Measurements from ENCODE around the gene KHDRBS2. TPM values are rescaled to one million over a fixed set of nuclear protein-coding genes. Genes with fewer than 3 reads are reported as not detected.

The KHDRBS2 gene
- total and polyA plus RNA-seq, 2 donors (not counting 1 experiment from before 2014, with no cell fraction given) = 8.9 to 9.4 TPM

DNA sequence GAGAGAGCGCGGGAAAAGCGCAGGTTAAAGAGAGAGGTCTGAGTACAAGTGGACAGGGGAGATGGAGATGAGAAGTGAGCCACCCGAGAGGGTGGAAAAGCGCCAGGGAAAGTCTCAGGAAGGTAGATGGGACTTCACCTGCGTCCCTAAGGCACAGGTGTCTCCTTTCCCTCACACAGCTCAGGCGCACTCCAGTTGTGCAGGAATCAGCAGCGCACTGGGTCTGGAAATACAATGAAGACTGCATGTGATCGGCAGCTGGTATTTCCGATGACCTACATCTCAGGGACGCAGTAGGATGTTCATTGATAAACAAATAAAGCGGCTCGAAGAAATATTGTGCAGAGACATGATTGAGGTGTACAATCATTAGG is 432 bp upstream of the KHDRBS2 start:
- peak overlapping the region; percentile 93 for H3K27ac Mint-ChIP-seq
- CTCF ChIA-PET = interaction anchor here (1.0 to 2.3 kb wide), 3 partner anchors 9 to 477 kb away, joined by 3 to 8 read pairs (median 5); no protein-coding TSS in a partner anchor

DNA sequence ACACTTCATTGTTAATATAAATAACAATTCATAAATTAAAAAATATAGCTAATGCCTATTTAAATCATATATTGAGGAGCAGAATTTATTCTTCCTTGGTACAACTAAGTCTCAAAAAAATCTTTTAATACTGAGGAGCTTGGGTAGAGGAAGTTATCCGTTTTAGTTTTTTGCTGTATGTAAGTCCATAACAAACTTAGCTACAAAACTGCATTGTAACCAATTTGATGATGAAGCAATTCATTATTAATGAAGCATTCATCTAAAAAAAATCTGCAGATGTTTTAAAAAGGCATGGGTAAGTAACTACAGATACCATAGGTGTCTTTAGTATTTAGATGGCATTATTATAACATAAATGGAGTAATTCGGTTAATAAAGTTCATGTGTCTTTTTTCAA is 1.3 kb downstream of the KHDRBS2 start:
- H3K4me3 ChIP-seq (ENCODE audit: control extremely low read depth in 1 of 5, extremely low read depth in 1 of 5, insufficient read depth in 1 of 5, low read depth in 2 of 5, low read length in 4 of 5) = peak overlapping the region; percentile 82 to 93 (median 87)
- H3K27ac ChIP-seq (ENCODE audit: low read length in 2 of 2) = no peak overlapping the region
- WGBS (ENCODE audit: insufficient coverage) = no CpG with 5 or more reads among the region's 2 CpGs
- H3K27me3 ChIP-seq (replicated peaks in 1 of 4; ENCODE audit: control extremely low read depth in 1 of 4, control insufficient read depth in 3 of 4, insufficient read depth in 4 of 4, low read length in 3 of 4) = no peaks in the 10 kb centered on the region
- H3K27ac Mint-ChIP-seq = no peak overlapping the region
- no peaks in the 10 kb centered on the region for H3K9me3 ChIP-seq (ENCODE audit: control extremely low read depth in 1 of 3, control insufficient read depth in 2 of 3, insufficient read depth in 1 of 3, low read length in 2 of 3)
- TF ChIP-seq EZH2 (IDR thresholded peaks at IDR 0.05; ENCODE audit: borderline replicate concordance, insufficient read depth, low read depth, low read length, poor library complexity, severe bottlenecking) = no peak
- TF ChIP-seq, protein P1, sequence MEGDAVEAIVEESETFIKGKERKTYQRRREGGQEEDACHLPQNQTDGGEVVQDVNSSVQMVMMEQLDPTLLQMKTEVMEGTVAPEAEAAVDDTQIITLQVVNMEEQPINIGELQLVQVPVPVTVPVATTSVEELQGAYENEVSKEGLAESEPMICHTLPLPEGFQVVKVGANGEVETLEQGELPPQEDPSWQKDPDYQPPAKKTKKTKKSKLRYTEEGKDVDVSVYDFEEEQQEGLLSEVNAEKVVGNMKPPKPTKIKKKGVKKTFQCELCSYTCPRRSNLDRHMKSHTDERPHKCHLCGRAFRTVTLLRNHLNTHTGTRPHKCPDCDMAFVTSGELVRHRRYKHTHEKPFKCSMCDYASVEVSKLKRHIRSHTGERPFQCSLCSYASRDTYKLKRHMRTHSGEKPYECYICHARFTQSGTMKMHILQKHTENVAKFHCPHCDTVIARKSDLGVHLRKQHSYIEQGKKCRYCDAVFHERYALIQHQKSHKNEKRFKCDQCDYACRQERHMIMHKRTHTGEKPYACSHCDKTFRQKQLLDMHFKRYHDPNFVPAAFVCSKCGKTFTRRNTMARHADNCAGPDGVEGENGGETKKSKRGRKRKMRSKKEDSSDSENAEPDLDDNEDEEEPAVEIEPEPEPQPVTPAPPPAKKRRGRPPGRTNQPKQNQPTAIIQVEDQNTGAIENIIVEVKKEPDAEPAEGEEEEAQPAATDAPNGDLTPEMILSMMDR (IDR thresholded peaks at IDR 0.05) = no peak
- peaks cover 19 to 28% of the 10 kb centered on the region in 2 donors for H3K4me1 ChIP-seq (ENCODE audit: control insufficient read depth in 2 of 2, insufficient read depth in 2 of 2, low read length in 2 of 2)
- H4K20me1 ChIP-seq (ENCODE audit: control insufficient read depth, insufficient read depth, low read length, poor library complexity, severe bottlenecking) = peaks cover 3% of the 10 kb centered on the region
- intact Hi-C loops (cut with micrococcal nuclease) = loop anchor here (1.0 to 10.0 kb wide), 3 partner anchors 270 to 1290 kb away; partner anchors contain the start of genes LOC128125822 and PTP4A1
- DNase-seq (no peak), ATAC-seq (ENCODE audit: low read depth) (no peak)
- peaks cover 65% of the 10 kb centered on the region for H3K79me2 ChIP-seq (ENCODE audit: control insufficient read depth, insufficient read depth, low read length)
- peak overlapping the region; percentile 97 for H2AFZ ChIP-seq (ENCODE audit: insufficient read depth, low read depth, low read length, poor library complexity, severe bottlenecking)
- no peaks in the 10 kb centered on the region for H3K36me3 ChIP-seq (replicated peaks in 1 of 2; ENCODE audit: control extremely low read depth in 1 of 2, control insufficient read depth in 1 of 2, extremely low read depth in 1 of 2, insufficient read depth in 2 of 2, low read length in 1 of 2)
- H3K4me2 ChIP-seq (replicated peaks; ENCODE audit: low read depth, low read length, poor library complexity, severe bottlenecking) = peak overlapping the region; percentile 91
- POLR2A ChIA-PET = no interaction called here
- CTCF ChIA-PET = interaction anchor here (0.7 to 2.4 kb wide), 13 partner anchors 9 to 475 kb away, joined by 3 to 17 read pairs (median 7); no protein-coding TSS in a partner anchor
- H3K4me1 Mint-ChIP-seq = peaks cover 34% of the 10 kb centered on the region
- H3K4me3 Mint-ChIP-seq = peak overlapping the region; percentile 92
- H3K9ac ChIP-seq (ENCODE audit: low read length) = peak overlapping the region; percentile 85
- no peaks in the 10 kb centered on the region for H3K27me3 Mint-ChIP-seq
- no peaks in the 10 kb centered on the region for H3K9me3 Mint-ChIP-seq (ENCODE audit: insufficient read depth)

More for the DNA sequence above, 432 bp upstream of the KHDRBS2 start:
- peaks cover 34% of the 10 kb centered on the region for H3K4me1 Mint-ChIP-seq
- no peak for DNase-seq
- TF ChIP-seq, protein P1 (IDR thresholded peaks at IDR 0.05) = no peak
- no peak for TF ChIP-seq EZH2 (IDR thresholded peaks at IDR 0.05; ENCODE audit: borderline replicate concordance, insufficient read depth, low read depth, low read length, poor library complexity, severe bottlenecking)
- peaks cover 47% of the 10 kb centered on the region for H3K79me2 ChIP-seq (ENCODE audit: control insufficient read depth, insufficient read depth, low read length)
- POLR2A ChIA-PET = interaction anchor here (0.9 kb wide), 1 partner anchor 11 kb away, joined by 3 read pairs; no protein-coding TSS in a partner anchor
- peak overlapping the region; percentile 85 for H3K9ac ChIP-seq (ENCODE audit: low read length)
- H3K9me3 ChIP-seq (ENCODE audit: control extremely low read depth in 1 of 3, control insufficient read depth in 2 of 3, insufficient read depth in 1 of 3, low read length in 2 of 3) = no peaks in the 10 kb centered on the region
- intact Hi-C loops (cut with micrococcal nuclease) = loop anchor here (1.0 to 10.0 kb wide), 4 partner anchors 12 to 1288 kb away; partner anchors contain the start of genes LOC128125822 and PTP4A1
- 4% methylated on average over 12 of the region's 13 CpGs for WGBS (ENCODE audit: insufficient coverage)
- no peaks in the 10 kb centered on the region for H3K27me3 ChIP-seq (replicated peaks in 1 of 4; ENCODE audit: control extremely low read depth in 1 of 4, control insufficient read depth in 3 of 4, insufficient read depth in 4 of 4, low read length in 3 of 4)
- no peaks in the 10 kb centered on the region for H4K20me1 ChIP-seq (ENCODE audit: control insufficient read depth, insufficient read depth, low read length, poor library complexity, severe bottlenecking)
- peaks cover 13 to 21% of the 10 kb centered on the region in 2 donors for H3K4me1 ChIP-seq (ENCODE audit: control insufficient read depth in 2 of 2, insufficient read depth in 2 of 2, low read length in 2 of 2)
- peak overlapping the region; percentile 65 to 93 (median 87) for H3K4me3 ChIP-seq (ENCODE audit: control extremely low read depth in 1 of 5, extremely low read depth in 1 of 5, insufficient read depth in 1 of 5, low read depth in 2 of 5, low read length in 4 of 5)
- no peaks in the 10 kb centered on the region for H3K36me3 ChIP-seq (replicated peaks in 1 of 2; ENCODE audit: control extremely low read depth in 1 of 2, control insufficient read depth in 1 of 2, extremely low read depth in 1 of 2, insufficient read depth in 2 of 2, low read length in 1 of 2)
- H3K27ac ChIP-seq (ENCODE audit: low read length in 2 of 2) = peak overlapping the region in 1 of 2 donors; percentile 73
- H2AFZ ChIP-seq (ENCODE audit: insufficient read depth, low read depth, low read length, poor library complexity, severe bottlenecking) = peak overlapping the region; percentile 97
- H3K27me3 Mint-ChIP-seq = no peaks in the 10 kb centered on the region
- peak overlapping the region; percentile 92 for H3K4me3 Mint-ChIP-seq
- peak overlapping the region; percentile 91 for H3K4me2 ChIP-seq (replicated peaks; ENCODE audit: low read depth, low read length, poor library complexity, severe bottlenecking)
- ATAC-seq (ENCODE audit: low read depth) = no peak
- H3K9me3 Mint-ChIP-seq (ENCODE audit: insufficient read depth) = no peaks in the 10 kb centered on the region
